Activated naive CD4-positive, alpha-beta T cell treated with anti-CD3 and anti-CD28 coated beads for 36 hours (primary cell): ENCODE data around the gene ERP27. TPM values are rescaled to one million over a fixed set of nuclear protein-coding genes. Genes with fewer than 3 reads are reported as not detected.
A peak's percentile ranks its signal among the peaks of the same experiment; 100 is the strongest.

Experiments
- CTCF ChIA-PET: fragments of 350-600 bp; sonication (Branson Sonifier 250); formaldehyde crosslinking; loops from one replicate; lab custom pipeline; 2021; ENCODE audit warnings: antibody characterized with exemption; lab: Charles Lee
- DNase-seq: peaks from one replicate; pipeline ENCODE4 v3.0.0-alpha.2; 2020
- H3K27ac Mint-ChIP-seq: one replicate; pipeline ENCODE4 v1.8.0; 2021; ENCODE audit warnings: mild to moderate bottlenecking, mixed read lengths
- H3K27me3 Mint-ChIP-seq: one replicate; pipeline ENCODE4 v1.8.0; 2021; ENCODE audit warnings: low read depth, mixed read lengths
- H3K36me3 Mint-ChIP-seq: one replicate; pipeline ENCODE4 v1.8.0; 2021; ENCODE audit warnings: low read depth, mixed read lengths
- H3K4me1 Mint-ChIP-seq: one replicate; pipeline ENCODE4 v1.8.0; 2021; ENCODE audit warnings: low read depth, mixed read lengths
- H3K4me3 Mint-ChIP-seq: one replicate; pipeline ENCODE4 v1.8.0; 2021; ENCODE audit warnings: mild to moderate bottlenecking, moderate library complexity, mixed read lengths
- H3K9me3 Mint-ChIP-seq: one replicate; pipeline ENCODE4 v1.8.0; 2021; ENCODE audit warnings: mixed read lengths
- intact Hi-C: fragments of 100-400 bp; cut with micrococcal nuclease; formaldehyde crosslinking; loops from one replicate; pipeline ENCODE4 v1.15.1; 2023
- total RNA-seq, 2 experiments: library from RNA; stranded (reverse); gene quantifications; one replicate each; pipeline ENCODE4 v1.2.3, GENCODE V29; 2021

The ERP27 gene
- total RNA-seq, 2 experiments from 2014 or later, result 1.0 to 1.2 TPM

DNA sequence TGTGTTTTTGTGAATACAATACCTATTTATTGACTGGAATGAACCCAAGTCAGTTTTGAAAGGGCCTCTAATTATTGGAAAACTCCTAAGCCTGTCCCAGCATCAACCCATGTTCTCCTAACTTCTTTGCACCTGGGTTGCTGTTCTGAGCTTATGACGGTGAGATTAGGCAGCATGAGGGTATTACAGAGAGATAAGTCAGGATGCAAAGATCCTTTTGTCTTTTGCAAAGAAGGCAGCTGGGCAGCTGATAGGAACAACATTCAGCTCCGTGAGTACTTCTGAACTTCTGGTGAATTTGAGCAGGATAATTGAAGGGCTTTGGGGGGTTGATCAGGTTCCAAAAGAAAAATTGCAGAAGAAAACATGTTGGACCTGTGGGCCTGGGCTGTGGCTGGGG lies 34.5 kb upstream of the ERP27 start, which contains the start of gene PDE6H:
TSS of gene PDE6H (plus strand) at position 227 of the 400 bp plus-strand sequence. CDS start 4,971 bp downstream, outside the sequence.
- H3K27ac Mint-ChIP-seq, result no peak within 1 kb of the TSS

DNA sequence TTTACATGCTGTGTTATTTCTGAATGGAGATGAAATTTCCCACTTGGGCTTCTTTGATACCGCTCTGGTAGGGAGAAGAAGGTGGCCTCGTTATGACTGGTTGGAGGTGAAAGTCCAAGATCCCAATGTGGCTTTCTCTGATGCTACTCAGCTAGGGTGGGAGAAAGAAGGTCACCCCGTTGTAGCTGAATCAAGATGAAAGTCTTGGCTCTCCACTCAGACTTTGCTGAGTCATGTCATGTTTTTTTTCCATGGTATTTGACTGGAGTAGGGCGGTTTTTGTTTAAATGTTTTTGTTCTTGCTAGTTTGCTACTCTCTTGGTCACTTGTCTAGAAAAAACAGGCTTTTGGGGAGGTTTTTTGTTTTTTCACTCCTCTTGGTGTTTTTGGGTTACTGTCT lies 32.1 kb upstream of the ERP27 start:
- peaks cover 68% of the 10 kb centered on the region for H3K4me1 Mint-ChIP-seq
- intact Hi-C loops, result no loop called here
- CTCF ChIA-PET, result interaction anchor here (0.7 kb wide), 1 partner anchor 756 kb away, joined by 3 read pairs; no protein-coding TSS in a partner anchor
- DNase-seq, result no peak
- H3K9me3 Mint-ChIP-seq, result no peaks in the 10 kb centered on the region
- H3K4me3 Mint-ChIP-seq, result no peak overlapping the region
- no peaks in the 10 kb centered on the region for H3K27me3 Mint-ChIP-seq
- H3K27ac Mint-ChIP-seq, result no peak overlapping the region
- H3K36me3 Mint-ChIP-seq, result no peaks in the 10 kb centered on the region

More for the DNA sequence above, 34.5 kb upstream of the ERP27 start, which contains the start of gene PDE6H:
- Mint-ChIP-seq H3K9me3 (no peaks in the 10 kb centered on the region), H3K27me3 (no peaks in the 10 kb centered on the region), H3K36me3 (no peaks in the 10 kb centered on the region), H3K4me1 (peaks cover 54% of the 10 kb centered on the region), H3K4me3 (no peak within 1 kb of the TSS)
- no peak for DNase-seq
- intact Hi-C loops, result no loop called here
- CTCF ChIA-PET, result interaction anchor here (0.6 to 1.2 kb wide), 3 partner anchors 11 to 19 kb away, joined by 3 to 4 read pairs (median 3); partner anchors contain the start of gene ARHGDIB

DNA sequence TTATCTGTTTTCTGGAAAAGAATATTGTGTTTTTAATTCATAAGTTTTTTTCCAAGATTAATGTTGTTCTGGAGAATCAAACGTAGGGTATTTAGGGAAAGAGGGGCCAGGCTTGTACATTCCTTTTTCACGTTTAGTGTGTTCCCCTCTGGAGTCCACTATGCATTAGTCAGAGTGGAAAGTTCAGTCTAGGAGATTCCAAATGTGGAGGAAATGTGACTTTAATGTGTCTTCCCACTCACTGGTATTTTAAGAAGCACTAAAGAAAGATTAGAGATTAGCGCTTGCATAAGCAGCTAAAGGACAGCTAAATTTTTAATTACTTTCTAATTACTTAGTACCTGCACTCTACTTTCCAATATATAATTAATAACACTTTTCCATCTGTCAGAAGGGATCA lies 30.1 kb upstream of the ERP27 start:
- CTCF ChIA-PET, result interaction anchor here (1.7 kb wide), 1 partner anchor 13 kb away, joined by 4 read pairs; no protein-coding TSS in a partner anchor
- intact Hi-C loops, result no loop called here
- no peaks in the 10 kb centered on the region for H3K9me3 Mint-ChIP-seq

DNA sequence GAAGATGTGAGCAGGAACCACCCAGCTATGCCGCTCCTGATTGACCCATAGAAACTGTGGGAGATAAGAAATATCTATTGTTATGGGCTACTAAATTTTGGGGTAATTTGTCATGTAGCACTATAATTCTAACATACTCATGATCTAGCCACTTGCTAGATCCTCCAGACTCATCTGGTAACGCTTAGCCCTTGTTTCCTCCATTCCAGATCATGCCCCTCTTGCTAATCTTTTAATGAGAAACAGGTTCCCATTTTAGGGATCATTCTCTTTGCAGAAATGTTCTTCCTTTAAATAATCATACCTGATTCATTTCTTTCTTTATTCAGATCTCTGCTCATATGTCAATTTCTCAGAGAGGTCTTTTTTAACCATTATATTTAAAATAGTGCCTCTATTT lies 26.9 kb upstream of the ERP27 start:
- CTCF ChIA-PET, result interaction anchor here (0.6 to 2.1 kb wide), 3 partner anchors 9 to 1920 kb away, joined by 3 to 6 read pairs (median 4); no protein-coding TSS in a partner anchor

More for the DNA sequence above, 30.1 kb upstream of the ERP27 start:
- H3K4me3 Mint-ChIP-seq, result no peak overlapping the region
- H3K36me3 Mint-ChIP-seq, result no peaks in the 10 kb centered on the region
- no peak for DNase-seq
- no peak overlapping the region for H3K27ac Mint-ChIP-seq
- peaks cover 75% of the 10 kb centered on the region for H3K4me1 Mint-ChIP-seq
- no peaks in the 10 kb centered on the region for H3K27me3 Mint-ChIP-seq

DNA sequence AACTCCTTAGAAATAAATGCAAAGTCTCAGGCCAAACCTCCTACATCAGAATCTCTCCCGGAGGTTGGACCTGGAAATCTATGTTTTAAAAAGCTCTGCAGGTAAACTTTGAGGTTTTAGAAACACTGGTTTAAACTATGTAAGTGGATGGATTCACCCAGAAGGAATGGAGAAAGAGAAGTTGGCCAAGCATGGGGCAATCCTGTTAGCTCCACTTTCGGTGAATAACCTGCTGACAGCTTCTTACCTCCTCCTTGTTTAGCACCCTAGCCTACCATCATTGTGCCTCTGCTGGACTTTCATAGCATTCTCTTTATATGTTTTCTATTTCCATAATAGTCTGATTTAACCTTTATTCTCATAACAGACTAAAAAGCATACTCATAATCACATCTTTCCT lies 26.1 kb upstream of the ERP27 start:
- no peaks in the 10 kb centered on the region for H3K27me3 Mint-ChIP-seq
- H3K36me3 Mint-ChIP-seq, result peaks cover 14% of the 10 kb centered on the region
- peaks cover 52% of the 10 kb centered on the region for H3K4me1 Mint-ChIP-seq
- H3K27ac Mint-ChIP-seq, result peak overlapping the region; percentile 100
- intact Hi-C loops, result loop anchor here (5.0 kb wide), 1 partner anchor 1767 kb away; the partner anchor contains the start of gene EMP1
- no peaks in the 10 kb centered on the region for H3K9me3 Mint-ChIP-seq
- H3K4me3 Mint-ChIP-seq, result no peak overlapping the region
- DNase-seq, result no peak
- CTCF ChIA-PET, result interaction anchor here (0.6 to 2.1 kb wide), 2 partner anchors 17 to 1920 kb away, joined by 4 to 6 read pairs; no protein-coding TSS in a partner anchor

More for the DNA sequence above, 26.9 kb upstream of the ERP27 start:
- Mint-ChIP-seq H3K36me3 (peaks cover 8% of the 10 kb centered on the region), H3K27me3 (no peaks in the 10 kb centered on the region), H3K9me3 (no peaks in the 10 kb centered on the region), H3K4me1 (peaks cover 59% of the 10 kb centered on the region), H3K27ac (peak overlapping the region; percentile 100), H3K4me3 (no peak overlapping the region)
- intact Hi-C loops, result no loop called here
- no peak for DNase-seq

DNA sequence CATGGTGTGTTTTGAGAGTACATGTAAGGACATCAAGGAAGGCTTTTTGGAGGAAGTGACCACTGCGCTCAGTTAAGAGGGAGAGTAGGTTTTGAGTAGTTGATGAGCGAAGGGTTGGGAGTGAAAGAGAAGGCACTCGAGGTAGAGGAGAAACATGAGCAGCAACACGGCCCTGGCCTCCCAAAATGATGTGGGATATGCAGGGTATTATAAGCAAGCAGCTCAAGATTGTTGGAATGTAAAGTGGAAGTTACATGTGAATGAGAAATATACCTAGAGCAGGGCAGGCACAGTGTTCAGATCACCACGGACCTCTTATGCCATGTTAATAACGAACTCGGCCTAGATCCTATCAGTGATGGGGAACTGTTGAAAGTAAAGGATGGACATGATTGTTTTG lies 25.2 kb upstream of the ERP27 start:
- H3K36me3 Mint-ChIP-seq, result peaks cover 23% of the 10 kb centered on the region
- DNase-seq, result no peak
- H3K27ac Mint-ChIP-seq, result peak overlapping the region; percentile 100
- H3K9me3 Mint-ChIP-seq, result no peaks in the 10 kb centered on the region
- H3K4me3 Mint-ChIP-seq, result peak overlapping the region; percentile 19
- H3K27me3 Mint-ChIP-seq, result no peaks in the 10 kb centered on the region
- intact Hi-C loops, result loop anchor here (5.0 kb wide), 1 partner anchor 1766 kb away; the partner anchor contains the start of gene EMP1
- CTCF ChIA-PET, result interaction anchor here (0.7 kb wide), 1 partner anchor 37 kb away, joined by 3 read pairs; no protein-coding TSS in a partner anchor
- peaks cover 46% of the 10 kb centered on the region for H3K4me1 Mint-ChIP-seq

DNA sequence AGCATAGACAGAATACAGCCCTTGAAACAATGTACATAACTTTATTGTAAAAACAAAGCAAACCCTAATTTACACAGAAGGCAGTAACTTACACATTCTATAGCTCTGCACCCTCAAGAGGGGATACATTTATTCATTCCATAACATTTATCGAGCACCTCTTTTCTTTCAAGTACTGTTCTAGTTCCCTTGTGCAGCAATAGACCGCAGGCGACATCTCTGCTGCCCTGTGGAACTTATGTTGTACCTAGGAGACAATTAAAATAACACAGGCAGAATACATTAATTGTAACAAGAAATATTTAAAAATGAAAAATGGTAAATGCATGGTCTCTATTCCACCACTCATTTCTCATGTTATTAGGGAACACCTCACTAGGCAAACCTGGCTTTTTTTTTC lies 24.5 kb upstream of the ERP27 start:
- no peaks in the 10 kb centered on the region for H3K27me3 Mint-ChIP-seq
- intact Hi-C loops, result loop anchor here (5.0 kb wide), 1 partner anchor 1765 kb away; the partner anchor contains the start of gene EMP1
- peak overlapping the region; percentile 100 for H3K27ac Mint-ChIP-seq
- CTCF ChIA-PET, result interaction anchor here (0.6 to 0.7 kb wide), 2 partner anchors 32 to 36 kb away, joined by 3 read pairs; no protein-coding TSS in a partner anchor
- peaks cover 30% of the 10 kb centered on the region for H3K36me3 Mint-ChIP-seq
- peaks cover 45% of the 10 kb centered on the region for H3K4me1 Mint-ChIP-seq
- H3K9me3 Mint-ChIP-seq, result no peaks in the 10 kb centered on the region
- no peak for DNase-seq
- peak overlapping the region; percentile 65 for H3K4me3 Mint-ChIP-seq

DNA sequence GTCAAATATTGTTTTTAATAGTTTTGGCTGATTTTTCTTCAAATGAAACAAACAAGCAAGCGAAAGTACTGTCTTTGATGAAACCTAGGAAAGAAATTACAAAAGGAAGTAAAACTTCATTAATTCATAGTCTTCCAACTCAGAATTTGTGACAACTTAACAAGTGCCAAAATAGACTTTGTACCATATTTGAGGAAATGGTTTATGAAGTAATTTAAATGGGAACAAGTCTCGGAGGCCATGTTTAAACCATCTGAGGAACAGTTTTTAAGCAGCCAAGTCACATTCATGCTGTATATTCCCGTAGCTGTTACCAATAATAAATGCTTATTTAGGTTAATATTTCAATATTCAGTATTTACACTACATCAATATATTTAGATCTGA lies 23.8 kb upstream of the ERP27 start:
- peak overlapping the region; percentile 98 for H3K4me3 Mint-ChIP-seq
- DNase-seq, result no peak
- H3K27ac Mint-ChIP-seq, result peak overlapping the region; percentile 100
- intact Hi-C loops, result loop anchor here (5.0 kb wide), 1 partner anchor 1765 kb away; the partner anchor contains the start of gene EMP1
- CTCF ChIA-PET, result interaction anchor here (1.0 to 1.3 kb wide), 3 partner anchors 10 to 191 kb away, joined by 3 to 4 read pairs (median 4); partner anchors contain the start of gene PDE6H
- H3K36me3 Mint-ChIP-seq, result peaks cover 34% of the 10 kb centered on the region
- H3K4me1 Mint-ChIP-seq, result peaks cover 40% of the 10 kb centered on the region
- H3K27me3 Mint-ChIP-seq, result no peaks in the 10 kb centered on the region
- no peaks in the 10 kb centered on the region for H3K9me3 Mint-ChIP-seq

DNA sequence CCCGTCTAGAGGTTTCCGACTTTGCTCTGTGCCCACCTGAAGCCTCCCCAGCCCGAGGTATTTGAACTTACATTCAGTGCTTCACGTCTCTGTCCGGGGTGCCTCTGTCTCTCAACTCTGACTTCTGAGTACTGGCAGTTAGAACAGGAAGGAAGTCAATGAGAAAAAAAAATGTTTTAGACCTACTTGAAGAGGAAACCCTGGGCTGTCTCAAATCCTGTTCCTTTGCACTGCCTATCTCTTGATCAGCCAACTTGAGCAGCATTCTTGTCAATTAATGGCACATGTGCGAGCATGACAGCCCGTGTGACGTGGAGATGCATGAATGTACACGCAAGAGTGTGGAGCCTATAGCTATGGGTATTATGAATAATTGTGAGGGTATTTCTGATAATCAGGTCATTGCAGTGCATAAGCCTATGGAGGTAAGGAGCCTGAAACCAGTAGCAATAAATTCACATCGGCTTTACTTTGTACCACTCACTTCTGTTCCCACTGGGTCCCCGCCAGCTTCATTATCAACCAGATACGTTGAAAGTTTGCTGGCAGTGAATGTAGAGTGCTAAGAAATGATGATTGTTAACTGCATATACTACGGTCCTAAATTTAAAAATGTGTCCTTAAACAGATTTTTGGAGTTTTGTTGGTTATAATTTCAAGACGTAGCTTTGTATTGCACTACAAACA lies 23.3 kb upstream of the ERP27 start, which contains the start of gene ARHGDIB:
TSS of gene ARHGDIB (minus strand) at position 136 of the 687 bp plus-strand sequence. CDS start 10,889 bp downstream, outside the sequence.
- CTCF ChIA-PET, result interaction anchor here (0.7 to 1.3 kb wide), 4 partner anchors 10 to 190 kb away, joined by 3 to 4 read pairs (median 4); partner anchors contain the start of gene PDE6H
- peaks cover 41% of the 10 kb centered on the region for H3K4me1 Mint-ChIP-seq
- H3K36me3 Mint-ChIP-seq, result peaks cover 35% of the 10 kb centered on the region
- peak within 1 kb of the TSS; percentile 98 for H3K4me3 Mint-ChIP-seq
- no peaks in the 10 kb centered on the region for H3K9me3 Mint-ChIP-seq
- DNase-seq, result peak; percentile 91
- H3K27ac Mint-ChIP-seq, result peak within 1 kb of the TSS; percentile 100
- intact Hi-C loops, result loop anchor here (1.0 to 5.0 kb wide), 11 partner anchors 9 to 1764 kb away; partner anchors contain the start of genes C12orf60, EMP1 and WBP11
- no peaks in the 10 kb centered on the region for H3K27me3 Mint-ChIP-seq

DNA sequence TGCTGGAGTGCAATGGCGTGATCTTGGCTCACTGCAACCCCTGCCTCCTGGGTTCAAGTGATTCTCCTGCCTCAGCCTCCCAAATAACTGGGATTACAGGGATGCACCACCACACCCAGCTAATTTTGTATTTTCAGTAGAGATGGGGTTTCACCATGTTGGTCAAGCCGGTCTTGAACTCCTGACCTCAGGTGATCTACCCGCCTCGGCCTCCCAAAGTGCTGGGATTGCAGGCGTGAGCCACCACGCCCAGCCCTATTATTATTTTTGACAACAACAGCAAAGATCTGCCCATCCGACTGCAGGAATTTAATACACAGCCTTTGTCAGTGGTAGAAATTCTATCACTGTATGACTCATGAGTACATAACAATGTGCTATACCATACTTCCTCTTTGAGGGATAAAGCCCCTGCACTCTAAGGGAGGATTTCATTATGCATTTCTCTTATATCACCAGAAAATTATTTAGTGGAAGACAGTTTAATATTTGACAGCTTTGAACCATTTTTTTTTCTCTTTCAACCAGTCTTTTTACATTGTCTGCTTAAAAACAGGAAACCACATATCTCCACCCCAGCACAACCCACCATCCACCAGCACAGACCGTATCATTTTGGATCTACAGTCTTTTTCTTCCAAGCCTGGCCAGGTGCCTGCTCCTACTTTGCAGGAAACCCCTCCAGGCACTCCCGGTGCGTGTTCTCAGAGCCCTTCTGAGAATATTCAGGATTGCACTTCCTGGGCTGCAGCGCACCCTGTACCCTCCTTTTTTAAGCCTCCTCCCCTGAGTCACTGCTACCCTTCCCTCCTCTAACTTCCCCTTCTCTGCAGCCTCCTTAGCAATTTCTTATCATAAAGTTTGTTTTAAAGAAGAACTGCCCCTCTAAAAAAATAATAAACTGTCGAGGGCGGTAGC lies 22.5 kb upstream of the ERP27 start:
- Mint-ChIP-seq H3K27me3 (no peaks in the 10 kb centered on the region), H3K27ac (peak overlapping the region; percentile 100), H3K4me1 (peaks cover 43% of the 10 kb centered on the region), H3K9me3 (no peaks in the 10 kb centered on the region), H3K4me3 (peak overlapping the region; percentile 98), H3K36me3 (peaks cover 35% of the 10 kb centered on the region)
- intact Hi-C loops, result loop anchor here (1.0 to 5.0 kb wide), 11 partner anchors 9 to 1764 kb away; partner anchors contain the start of genes C12orf60, EMP1 and WBP11
- CTCF ChIA-PET, result interaction anchor here (0.7 to 1.5 kb wide), 4 partner anchors 9 to 190 kb away, joined by 3 to 4 read pairs (median 4); a partner anchor contains a TSS
- peak; percentile 39 for DNase-seq

DNA sequence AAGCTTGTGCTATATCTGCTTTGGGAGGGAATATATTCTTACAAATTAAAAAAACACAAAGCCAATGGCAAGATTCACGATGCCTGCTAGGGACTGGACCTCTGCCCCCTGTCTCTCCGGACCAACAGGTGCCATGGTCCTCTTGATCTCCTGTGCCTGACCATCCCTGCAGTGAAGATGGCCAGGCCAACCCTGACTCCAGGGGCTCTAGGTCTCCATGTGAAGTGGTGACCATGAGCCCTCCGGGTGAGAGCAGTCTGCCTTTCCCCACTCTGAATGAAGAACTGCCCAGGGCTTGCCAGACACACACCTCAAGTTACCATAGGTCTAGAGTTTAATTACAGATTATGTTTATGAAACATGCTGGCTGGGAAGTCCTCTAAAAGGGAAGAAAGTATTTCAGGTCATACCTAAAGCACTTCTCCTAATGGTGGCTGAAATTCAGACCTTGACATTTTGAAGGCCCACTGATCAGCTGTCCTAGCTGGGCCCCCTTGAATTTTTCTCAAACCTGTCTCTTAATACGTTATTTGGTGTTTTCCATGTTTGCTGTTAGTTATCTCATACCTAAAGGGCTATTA lies 21.7 kb upstream of the ERP27 start:
- peak overlapping the region; percentile 100 for H3K27ac Mint-ChIP-seq
- H3K27me3 Mint-ChIP-seq, result no peaks in the 10 kb centered on the region
- no peaks in the 10 kb centered on the region for H3K9me3 Mint-ChIP-seq
- intact Hi-C loops, result loop anchor here (2.0 to 10.0 kb wide), 3 partner anchors 603 to 1763 kb away; partner anchors contain the start of genes EMP1 and STRAP
- no peak for DNase-seq
- H3K36me3 Mint-ChIP-seq, result peaks cover 36% of the 10 kb centered on the region
- H3K4me3 Mint-ChIP-seq, result peak overlapping the region; percentile 98
- CTCF ChIA-PET, result interaction anchor here (1.0 to 1.5 kb wide), 2 partner anchors 10 to 114 kb away, joined by 3 to 4 read pairs; no protein-coding TSS in a partner anchor
- H3K4me1 Mint-ChIP-seq, result peaks cover 35% of the 10 kb centered on the region
